GM13976 (cell line): ENCODE measurements around the gene MLANA.

Experiments
- DNase-seq: peaks from one replicate; pipeline ENCODE4 v3.0.0; 2012; ENCODE audit warnings: low spot score
- CTCF ChIP-seq: IDR thresholded peaks from 2 replicates; pipeline ENCODE4 v1.5.1; 2012; ENCODE audit warnings: borderline replicate concordance, mild to moderate bottlenecking; ENCODE audit not compliant: insufficient read depth; ENCODE audit errors: extremely low read depth, missing control alignments, control extremely low read depth
- in situ Hi-C: fragments of 300-500 bp; cut with MboI; formaldehyde crosslinking; loops from one replicate; pipeline ENCODE4 v1.12.0; 2022; ENCODE audit warnings: low sequenced_read_pairs, mixed read lengths, inconsistent platforms; ENCODE audit not compliant: unreplicated experiment

The MLANA gene

GRCh38 chr9:5884191-5884590 lies 6.5 kb upstream of the MLANA start:
- no peak for DNase-seq
- no peak for TF ChIP-seq CTCF
- in situ Hi-C loops, result loop anchor here (25.0 kb wide), 1 partner anchor 428 kb away; no protein-coding TSS in a partner anchor

GRCh38 chr9:5886114-5886939 lies 4.4 kb upstream of the MLANA start:
- in situ Hi-C loops, result loop anchor here (5.0 to 25.0 kb wide), 2 partner anchors 161 to 426 kb away; no protein-coding TSS in a partner anchor
- peak; percentile 86 for TF ChIP-seq CTCF
- peak; percentile 84 for DNase-seq

GRCh38 chr9:5892456-5893133 lies 1.9 kb downstream of the MLANA start:
- in situ Hi-C loops, result loop anchor here (25.0 kb wide), 1 partner anchor 420 kb away; no protein-coding TSS in a partner anchor
- DNase-seq, result no peak
- no peak for TF ChIP-seq CTCF

- no peak for TF ChIP-seq CTCF
- no peak for DNase-seq
- in situ Hi-C loops, result loop anchor here (25.0 kb wide), 1 partner anchor 419 kb away; no protein-coding TSS in a partner anchor
Measured at GRCh38 chr9:5893134-5893505, 2.4 kb downstream of the MLANA start.

GRCh38 chr9:5893591-5894236 lies 3.0 kb downstream of the MLANA start:
- no peak for TF ChIP-seq CTCF
- no peak for DNase-seq
- in situ Hi-C loops, result loop anchor here (25.0 kb wide), 1 partner anchor 419 kb away; no protein-coding TSS in a partner anchor

- in situ Hi-C loops, result loop anchor here (25.0 kb wide), 1 partner anchor 418 kb away; no protein-coding TSS in a partner anchor
- TF ChIP-seq CTCF, result no peak
- no peak for DNase-seq
Measured at GRCh38 chr9:5894237-5894959, 3.7 kb downstream of the MLANA start.
